Activated CD8-positive, alpha-beta T cell treated with anti-CD3 and anti-CD28 coated beads for 36 hours (primary cell): ENCODE measurements around the gene DMRTB1. TPM values are rescaled to one million over a fixed set of nuclear protein-coding genes. Genes with fewer than 3 reads are reported as not detected.

Experiments used
- ATAC-seq: fragments of 200-7000 bp; cut with Tn5 transposase; one replicate; pipeline ENCODE4 v1.10.0; 2021; ENCODE audit warnings: mild to moderate bottlenecking, moderate library complexity
- CTCF ChIA-PET: fragments of 350-600 bp; sonication (Branson Sonifier 250); formaldehyde crosslinking; loops from one replicate; lab custom pipeline; 2021; ENCODE audit warnings: antibody characterized with exemption; lab: Charles Lee
- POLR2A ChIA-PET: fragments of 350-600 bp; sonication (Branson Sonifier 250); formaldehyde crosslinking; loops from one replicate; lab custom pipeline; 2021; ENCODE audit warnings: antibody characterized with exemption; lab: Charles Lee
- DNase-seq: peaks from one replicate; pipeline ENCODE4 v3.0.0-alpha.2; 2020
- H3K27ac Mint-ChIP-seq: one replicate; pipeline ENCODE4 v1.8.0; 2021; ENCODE audit warnings: mild to moderate bottlenecking, mixed read lengths
- H3K27me3 Mint-ChIP-seq: one replicate; pipeline ENCODE4 v1.8.0; 2021; ENCODE audit warnings: mixed read lengths
- H3K36me3 Mint-ChIP-seq: one replicate; pipeline ENCODE4 v1.8.0; 2021; ENCODE audit warnings: low read depth, mixed read lengths
- H3K4me1 Mint-ChIP-seq: one replicate; pipeline ENCODE4 v1.8.0; 2021; ENCODE audit warnings: low read depth, mixed read lengths
- H3K4me3 Mint-ChIP-seq: one replicate; pipeline ENCODE4 v1.8.0; 2021; ENCODE audit warnings: mild to moderate bottlenecking, moderate library complexity, mixed read lengths
- H3K9me3 Mint-ChIP-seq: one replicate; pipeline ENCODE4 v1.8.0; 2021; ENCODE audit warnings: mixed read lengths
- intact Hi-C: fragments of 100-400 bp; cut with micrococcal nuclease; formaldehyde crosslinking; loops from one replicate; pipeline ENCODE4 v1.10.0; 2022
- total RNA-seq, 2 experiments: library from RNA; stranded (reverse); gene quantifications; one replicate each; pipeline ENCODE4 v1.2.3, GENCODE V29; 2021
- TF ChIP-seq, protein P1 (sequence below): fragments of 200-600 bp; IDR thresholded peaks from one replicate; pipeline ENCODE4 v1.8.0; 2022; ENCODE audit warnings: antibody characterized with exemption, mild to moderate bottlenecking

DMRTB1 gene
- total RNA-seq, 2 experiments from 2014 or later = not detected

DNA sequence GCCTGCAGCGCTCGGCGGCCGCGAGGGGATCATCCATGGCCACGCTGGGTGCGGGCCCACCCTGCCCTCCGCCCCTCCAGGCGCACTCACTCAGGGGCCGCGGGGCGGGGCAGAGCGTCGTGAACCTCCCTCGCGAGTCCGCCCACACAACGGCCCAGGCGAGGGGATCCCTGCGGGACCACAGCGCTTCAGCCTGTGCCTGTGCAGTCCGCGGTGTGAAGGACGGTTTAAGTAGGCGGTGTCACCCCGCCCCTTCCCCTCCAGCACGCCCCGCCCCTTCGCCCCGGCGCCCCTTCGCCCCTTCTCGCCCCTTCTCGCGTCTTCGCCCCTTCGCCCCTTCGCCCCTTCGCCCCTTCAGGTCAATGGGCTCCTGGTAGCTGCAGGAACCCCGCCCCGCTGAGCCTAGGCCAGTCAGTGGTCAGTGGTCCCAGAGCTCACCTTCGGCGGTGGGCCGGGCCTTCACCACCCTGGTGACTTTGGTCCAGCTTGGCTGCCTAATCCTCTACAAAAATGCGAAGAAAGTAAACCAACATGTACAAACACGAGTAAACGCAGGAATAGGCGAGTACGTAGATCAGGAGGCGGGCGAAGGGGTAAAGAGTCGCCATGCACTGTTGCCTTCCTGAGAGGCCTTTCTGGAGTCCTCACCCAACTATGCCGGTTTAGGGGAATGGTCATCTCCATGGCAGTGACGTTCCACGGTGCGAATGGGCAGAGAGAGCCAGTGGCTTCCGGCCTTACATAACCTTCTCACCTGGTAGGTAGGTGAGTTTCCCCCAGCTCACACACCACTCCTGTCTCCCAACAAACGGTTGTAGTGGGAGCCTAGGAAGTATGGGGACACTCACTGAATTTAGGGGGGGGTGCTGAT is 19.6 kb upstream of the DMRTB1 start:
- no peaks in the 10 kb centered on the region for H3K27me3 Mint-ChIP-seq
- ATAC-seq (no peak), DNase-seq (no peak)
- H3K9me3 Mint-ChIP-seq = no peaks in the 10 kb centered on the region
- H3K4me1 Mint-ChIP-seq = no peaks in the 10 kb centered on the region
- intact Hi-C loops = no loop called here
- TF ChIP-seq, protein P1, sequence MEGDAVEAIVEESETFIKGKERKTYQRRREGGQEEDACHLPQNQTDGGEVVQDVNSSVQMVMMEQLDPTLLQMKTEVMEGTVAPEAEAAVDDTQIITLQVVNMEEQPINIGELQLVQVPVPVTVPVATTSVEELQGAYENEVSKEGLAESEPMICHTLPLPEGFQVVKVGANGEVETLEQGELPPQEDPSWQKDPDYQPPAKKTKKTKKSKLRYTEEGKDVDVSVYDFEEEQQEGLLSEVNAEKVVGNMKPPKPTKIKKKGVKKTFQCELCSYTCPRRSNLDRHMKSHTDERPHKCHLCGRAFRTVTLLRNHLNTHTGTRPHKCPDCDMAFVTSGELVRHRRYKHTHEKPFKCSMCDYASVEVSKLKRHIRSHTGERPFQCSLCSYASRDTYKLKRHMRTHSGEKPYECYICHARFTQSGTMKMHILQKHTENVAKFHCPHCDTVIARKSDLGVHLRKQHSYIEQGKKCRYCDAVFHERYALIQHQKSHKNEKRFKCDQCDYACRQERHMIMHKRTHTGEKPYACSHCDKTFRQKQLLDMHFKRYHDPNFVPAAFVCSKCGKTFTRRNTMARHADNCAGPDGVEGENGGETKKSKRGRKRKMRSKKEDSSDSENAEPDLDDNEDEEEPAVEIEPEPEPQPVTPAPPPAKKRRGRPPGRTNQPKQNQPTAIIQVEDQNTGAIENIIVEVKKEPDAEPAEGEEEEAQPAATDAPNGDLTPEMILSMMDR = no peak
- ChIA-PET CTCF (interaction anchor here (1.0 kb wide), 1 partner anchor 17 kb away, joined by 3 read pairs; no protein-coding TSS in a partner anchor), POLR2A (interaction anchor here (0.5 kb wide), 1 partner anchor 148 kb away, joined by 3 read pairs; no protein-coding TSS in a partner anchor)
- no peak overlapping the region for H3K27ac Mint-ChIP-seq
- H3K4me3 Mint-ChIP-seq = no peak overlapping the region
- H3K36me3 Mint-ChIP-seq = no peaks in the 10 kb centered on the region

DNA sequence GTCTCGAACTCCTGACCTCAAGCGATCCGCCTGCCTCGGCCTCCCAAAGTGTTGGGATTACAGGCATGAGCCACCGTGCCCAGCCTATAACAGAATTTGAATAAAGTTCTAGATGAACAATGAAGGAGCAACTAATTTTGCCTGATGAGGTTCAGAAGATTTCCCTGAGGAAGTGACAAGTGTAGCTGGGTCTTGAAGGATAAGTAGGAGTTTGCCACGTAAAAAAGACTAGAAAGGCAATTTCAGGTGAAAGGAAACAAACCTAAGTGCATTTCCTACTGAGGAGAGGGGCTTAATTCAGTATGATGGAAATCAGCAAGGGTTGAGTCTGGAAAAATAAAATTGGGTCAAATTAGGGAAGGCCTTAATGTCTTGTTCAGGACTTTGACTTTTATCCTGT is 18.6 kb upstream of the DMRTB1 start:
- intact Hi-C loops = no loop called here
- Mint-ChIP-seq H3K27ac (no peak overlapping the region), H3K36me3 (no peaks in the 10 kb centered on the region), H3K27me3 (no peaks in the 10 kb centered on the region), H3K4me3 (no peak overlapping the region), H3K4me1 (no peaks in the 10 kb centered on the region), H3K9me3 (no peaks in the 10 kb centered on the region)
- POLR2A ChIA-PET = no interaction called here
- CTCF ChIA-PET = interaction anchor here (1.7 kb wide), 1 partner anchor 162 kb away, joined by 5 read pairs; no protein-coding TSS in a partner anchor
- ATAC-seq (no peak), DNase-seq (no peak)
- TF ChIP-seq, protein P1 = no peak

DNA sequence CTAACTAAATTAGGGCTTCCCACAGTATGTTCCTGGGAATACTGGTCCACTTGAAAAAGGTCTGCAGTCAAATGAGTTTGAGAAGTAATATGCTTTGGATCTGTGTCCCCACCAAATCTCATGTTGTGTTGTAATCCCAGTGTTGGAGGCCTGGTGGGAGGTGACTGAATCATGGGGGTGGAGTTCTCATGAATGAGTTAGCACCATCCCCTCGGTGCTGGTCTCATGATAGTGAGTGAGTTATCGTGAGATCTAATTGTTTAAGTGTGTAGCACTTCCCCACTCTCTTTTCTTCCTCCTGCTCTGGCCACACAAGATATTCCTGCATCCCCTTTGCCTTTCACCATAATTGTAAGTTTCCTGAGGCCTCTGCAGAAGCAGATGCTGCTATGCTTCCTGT is 16.9 kb upstream of the DMRTB1 start:
- no peaks in the 10 kb centered on the region for H3K9me3 Mint-ChIP-seq
- H3K27ac Mint-ChIP-seq = no peak overlapping the region
- intact Hi-C loops = no loop called here
- ChIA-PET POLR2A (no interaction called here), CTCF (no interaction called here)
- H3K4me1 Mint-ChIP-seq = no peaks in the 10 kb centered on the region
- no peaks in the 10 kb centered on the region for H3K27me3 Mint-ChIP-seq
- TF ChIP-seq, protein P1 = no peak
- ATAC-seq (peak; percentile 45), DNase-seq (peak; percentile 10)
- no peaks in the 10 kb centered on the region for H3K36me3 Mint-ChIP-seq
- no peak overlapping the region for H3K4me3 Mint-ChIP-seq

DNA sequence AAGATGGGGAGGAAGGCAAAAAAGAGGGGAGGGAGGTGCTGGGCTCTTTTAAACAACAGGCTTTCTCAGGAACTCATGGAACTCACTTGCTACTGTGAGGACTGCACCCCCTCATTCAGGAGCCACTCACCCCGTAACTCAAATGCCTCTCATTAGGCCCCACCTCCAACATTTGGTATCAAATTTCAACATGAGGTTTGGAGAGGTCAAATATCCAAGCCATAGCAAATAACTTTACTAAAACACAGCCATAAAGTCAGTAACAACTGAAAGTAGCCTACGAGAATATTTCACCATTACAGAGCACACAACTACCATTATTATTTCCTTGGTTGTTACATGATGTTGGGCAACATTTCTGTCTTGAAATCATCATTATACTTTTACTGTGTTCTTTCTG is 13.1 kb upstream of the DMRTB1 start:
- H3K4me1 Mint-ChIP-seq = no peaks in the 10 kb centered on the region
- intact Hi-C loops = no loop called here
- ChIA-PET CTCF (no interaction called here), POLR2A (no interaction called here)
- no peaks in the 10 kb centered on the region for H3K27me3 Mint-ChIP-seq
- no peak overlapping the region for H3K27ac Mint-ChIP-seq
- TF ChIP-seq, protein P1 = no peak
- H3K4me3 Mint-ChIP-seq = no peak overlapping the region
- no peak for DNase-seq
- H3K36me3 Mint-ChIP-seq = no peaks in the 10 kb centered on the region
- H3K9me3 Mint-ChIP-seq = no peaks in the 10 kb centered on the region
- no peak for ATAC-seq

DNA sequence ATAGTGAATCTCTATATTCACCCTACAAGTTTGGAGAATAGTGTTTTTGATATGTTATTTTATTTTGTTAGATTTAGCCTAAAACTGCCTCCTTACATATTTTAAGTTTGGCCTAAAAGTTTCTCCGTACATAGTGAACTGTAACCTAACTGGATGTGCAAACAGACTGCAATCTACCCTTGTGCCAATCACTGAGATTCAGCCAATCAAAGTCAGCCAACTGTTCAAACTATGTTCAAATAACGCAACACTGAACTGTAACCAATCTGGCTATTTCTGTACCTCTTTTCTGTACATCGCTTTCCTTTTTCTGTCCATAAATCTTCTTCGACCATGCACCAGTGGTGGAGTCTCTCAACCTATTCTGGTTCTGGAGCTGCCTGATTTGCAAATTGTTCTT is 11.8 kb upstream of the DMRTB1 start:
- H3K36me3 Mint-ChIP-seq = no peaks in the 10 kb centered on the region
- intact Hi-C loops = no loop called here
- POLR2A ChIA-PET = no interaction called here
- no peaks in the 10 kb centered on the region for H3K27me3 Mint-ChIP-seq
- H3K27ac Mint-ChIP-seq = no peak overlapping the region
- TF ChIP-seq, protein P1 = no peak
- CTCF ChIA-PET = interaction anchor here (1.0 kb wide), 2 partner anchors 54 to 235 kb away, joined by 3 to 4 read pairs; no protein-coding TSS in a partner anchor
- no peaks in the 10 kb centered on the region for H3K4me1 Mint-ChIP-seq
- H3K4me3 Mint-ChIP-seq = no peak overlapping the region
- ATAC-seq (no peak), DNase-seq (no peak)
- no peaks in the 10 kb centered on the region for H3K9me3 Mint-ChIP-seq
